T-helper 22 cell (primary cell): Measurements from ENCODE around the gene DHRS2.
"Not testable (repeated sequence)": the region's sequence is repeated elsewhere in the genome, so short reads cannot be mapped to it uniquely, and the experiment has no call there.

Source experiments
- DNase-seq: peaks from one replicate; pipeline ENCODE4 v3.0.0-alpha.2; 2020; ENCODE audit warnings: low read depth

The DHRS2 gene

GRCh38 chr14:23636317-23637211 lies at the start of gene DHRS2:
Gene DHRS2 (plus strand): TSS chr14:23636364. CDS start chr14:23638865, 2,501 bp downstream.
- DNase-seq: no peak

- peak; percentile 50 for DNase-seq
Observed at GRCh38 chr14:23588884-23589598, 47.1 kb upstream of the DHRS2 start.

GRCh38 chr14:23589606-23590005 lies 46.6 kb upstream of the DHRS2 start:
- DNase-seq: no peak

GRCh38 chr14:23590198-23590597 lies 46.0 kb upstream of the DHRS2 start:
- DNase-seq: no peak

- not testable (repeated sequence) for DNase-seq
Observed at GRCh38 chr14:23594191-23594590, 42.0 kb upstream of the DHRS2 start.

GRCh38 chr14:23600322-23600707 lies 35.8 kb upstream of the DHRS2 start:
- no peak for DNase-seq

GRCh38 chr14:23600806-23601205 lies 35.4 kb upstream of the DHRS2 start:
- DNase-seq: no peak

GRCh38 chr14:23601424-23601823 lies 34.7 kb upstream of the DHRS2 start:
- DNase-seq: no peak

- DNase-seq: no peak
Observed at GRCh38 chr14:23601845-23602180, 34.4 kb upstream of the DHRS2 start.

- DNase-seq: no peak
Observed at GRCh38 chr14:23602181-23603095, 33.7 kb upstream of the DHRS2 start.

GRCh38 chr14:23603103-23603502 lies 33.1 kb upstream of the DHRS2 start:
- DNase-seq: no peak

- DNase-seq: no peak
Observed at GRCh38 chr14:23604148-23604547, 32.0 kb upstream of the DHRS2 start.

- DNase-seq: no peak
Observed at GRCh38 chr14:23604675-23605170, 31.4 kb upstream of the DHRS2 start.

GRCh38 chr14:23605931-23606585 lies 30.1 kb upstream of the DHRS2 start:
- DNase-seq: no peak

GRCh38 chr14:23608454-23608853 lies 27.7 kb upstream of the DHRS2 start:
- DNase-seq: no peak

- DNase-seq: no peak
Observed at GRCh38 chr14:23609001-23609400, 27.2 kb upstream of the DHRS2 start.

- not testable (repeated sequence) for DNase-seq
Observed at GRCh38 chr14:23609411-23610089, 26.6 kb upstream of the DHRS2 start.

- DNase-seq: no peak
Observed at GRCh38 chr14:23610090-23610814, 25.9 kb upstream of the DHRS2 start.

- DNase-seq: no peak
Observed at GRCh38 chr14:23610815-23611289, 25.3 kb upstream of the DHRS2 start.

GRCh38 chr14:23612354-23612732 lies 23.8 kb upstream of the DHRS2 start:
- DNase-seq: no peak
